Hepatocyte (in vitro differentiated cells): ENCODE measurements around the gene PDK4.

ENCODE experiments used
- CTCF ChIP-seq: fragments of 200-600 bp; sonication (generic); IDR thresholded peaks from 2 replicates; pipeline ENCODE4 v1.5.1; 2016; ENCODE audit warnings: antibody characterized with exemption, mild to moderate bottlenecking; ENCODE audit not compliant: poor library complexity
- EZH2 ChIP-seq: fragments of 200-600 bp; sonication (generic); IDR thresholded peaks from 2 replicates; pipeline ENCODE4 v1.6.1; 2016; ENCODE audit warnings: antibody characterized with exemption, mild to moderate bottlenecking, borderline replicate concordance

DNA sequence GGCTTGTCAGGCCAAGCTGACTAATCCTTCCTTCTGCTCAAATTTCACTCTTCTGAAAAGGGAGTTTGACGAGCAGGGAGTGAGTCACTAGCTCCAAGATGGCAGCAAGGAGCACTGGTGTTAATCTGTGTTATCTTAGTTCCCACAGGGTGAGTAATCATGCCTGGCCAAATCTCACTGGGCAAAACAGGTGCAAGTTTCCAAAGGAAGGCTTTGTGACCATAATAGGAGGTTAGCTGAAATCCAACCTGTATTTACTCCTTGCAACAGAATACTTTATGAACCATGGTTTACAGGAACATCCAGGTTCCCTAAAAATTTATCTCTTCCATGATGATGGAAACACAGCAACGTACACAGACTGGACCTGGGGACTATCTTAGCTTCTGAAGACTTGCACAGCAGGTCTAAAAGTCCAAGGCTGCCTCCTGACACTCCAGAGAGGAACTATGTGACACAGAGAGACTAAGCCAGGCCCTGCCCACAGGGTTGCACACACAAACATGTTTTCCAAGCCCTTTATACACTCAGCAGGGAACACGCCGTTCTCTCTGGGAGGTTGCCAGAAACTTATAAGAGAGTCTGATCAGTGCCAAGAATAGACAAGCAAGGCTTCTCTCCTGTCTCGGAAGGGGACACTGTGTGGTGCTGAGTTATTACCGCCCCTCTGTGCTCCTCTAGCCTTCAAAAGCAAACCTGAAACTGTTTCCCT, 46.3 kb downstream of the PDK4 start:
- no peak for TF ChIP-seq CTCF
- no peak for TF ChIP-seq EZH2
